Liver (tissue), 9 donors: ENCODE data around the gene USHBP1. TPM values are rescaled to one million over a fixed set of nuclear protein-coding genes. Genes with fewer than 3 reads are reported as not detected.

Source experiments
- DNase-seq: peaks from one replicate; pipeline ENCODE4 v3.0.0-alpha.2; 2017; ENCODE audit warnings: low spot score
- H3K27ac ChIP-seq, 2 donors: one replicate each; pipeline ENCODE4 v1.7.0; 2013; ENCODE audit warnings: inconsistent platforms in 2 of 2, low read length in 2 of 2, control low read depth in 1 of 2, low read depth in 1 of 2, mild to moderate bottlenecking in 1 of 2
- H3K27me3 ChIP-seq, 4 donors: one replicate each; pipeline versions ENCODE4 v1.6.1 to v1.7.0; 2013; ENCODE audit warnings: low read length in 3 of 4, inconsistent platforms in 1 of 4, mild to moderate bottlenecking in 1 of 4, moderate library complexity in 1 of 4; ENCODE audit not compliant: control insufficient read depth in 4 of 4, insufficient read depth in 4 of 4
- H3K36me3 ChIP-seq, 4 donors: one replicate each; pipeline versions ENCODE4 v1.6.1 to v1.7.0; 2013; ENCODE audit warnings: low read length in 3 of 4, mild to moderate bottlenecking in 3 of 4, low read depth in 1 of 4, moderate library complexity in 1 of 4; ENCODE audit not compliant: control insufficient read depth in 4 of 4, insufficient read depth in 3 of 4
- H3K4me1 ChIP-seq, 4 donors: one replicate each; pipeline versions ENCODE4 v1.6.1 to v1.7.0; 2013; ENCODE audit warnings: low read length in 3 of 4, mild to moderate bottlenecking in 3 of 4, moderate library complexity in 1 of 4; ENCODE audit not compliant: control insufficient read depth in 4 of 4, insufficient read depth in 4 of 4
- H3K4me3 ChIP-seq, 3 donors: one replicate each; pipeline versions ENCODE4 v1.6.1 to v1.7.0; 2013; ENCODE audit warnings: low read length in 3 of 3, control low read depth in 1 of 3, low read depth in 1 of 3, mild to moderate bottlenecking in 1 of 3
- H3K9ac ChIP-seq, 2 donors: one replicate each; pipeline ENCODE4 v1.7.0; 2013; ENCODE audit warnings: low read length in 2 of 2, mild to moderate bottlenecking in 2 of 2, moderate library complexity in 2 of 2, control low read depth in 1 of 2, low read depth in 1 of 2
- H3K9me3 ChIP-seq, 4 donors: one replicate each; pipeline versions ENCODE4 v1.6.1 to v1.7.0; 2013; ENCODE audit warnings: low read length in 3 of 4; ENCODE audit not compliant: control insufficient read depth in 4 of 4
- ATF3 ChIP-seq: IDR thresholded peaks from 2 replicates; pipeline ENCODE4 v1.6.1; 2016; ENCODE audit warnings: antibody characterized with exemption
- CTCF ChIP-seq: fragments of 150-350 bp; IDR thresholded peaks from 2 replicates; pipeline ENCODE4 v1.5.1; 2017; ENCODE audit warnings: improper control_type of control experiment, low read depth, low read length; ENCODE audit not compliant: missing input control
- EGR1 ChIP-seq, 2 donors: IDR thresholded peaks; 2 replicates each; pipeline ENCODE4 v1.6.1; 2016 to 2018; ENCODE audit warnings: antibody characterized with exemption in 2 of 2, low read depth in 2 of 2
- FOXA2 ChIP-seq: IDR thresholded peaks from 2 replicates; pipeline ENCODE4 v1.6.1; 2016; ENCODE audit warnings: antibody characterized with exemption
- GABPA ChIP-seq, 2 donors: IDR thresholded peaks in 1 of 2; conservative IDR thresholded peaks in 1 of 2; 2 replicates each; pipeline ENCODE4 v1.6.1; 2016; ENCODE audit warnings: antibody characterized with exemption in 2 of 2, mild to moderate bottlenecking in 1 of 2, moderate library complexity in 1 of 2
- JUND ChIP-seq, 2 donors: IDR thresholded peaks; 2 replicates each; pipeline ENCODE4 v1.6.1; 2016; ENCODE audit warnings: antibody characterized with exemption in 2 of 2
- NR2F2 ChIP-seq: IDR thresholded peaks from 2 replicates; pipeline ENCODE4 v1.6.1; 2016; ENCODE audit warnings: antibody characterized with exemption
- RAD21 ChIP-seq, 2 donors: IDR thresholded peaks; 2 replicates each; pipeline ENCODE4 v1.6.1; 2016; ENCODE audit warnings: antibody characterized with exemption in 2 of 2, mild to moderate bottlenecking in 2 of 2
- TAF1 ChIP-seq: conservative IDR thresholded peaks from 2 replicates; pipeline ENCODE4 v1.6.1; 2016; ENCODE audit warnings: antibody characterized with exemption, mild to moderate bottlenecking
- ZBTB33 ChIP-seq: IDR thresholded peaks from 2 replicates; pipeline ENCODE4 v1.6.1; 2016; ENCODE audit warnings: antibody characterized with exemption
- WGBS: extraction: QIAGEN DNeasy Blood & Tissue Kit; methylation state at CpG from one replicate; pipeline ENCODE4 v1.1.7; 2013; 5-methylcytosine and 5-hydroxymethylcytosine counted together
- polyA plus RNA-seq, 2 donors: library from polyadenylated mRNA; stranded (reverse) in 1 of 2; unstranded in 1 of 2; fragments of 200-250 nt in 1 of 2; fragments of >200 nt in 1 of 2; fragmentation: Nextera tagmentation in 1 of 2; extraction: Ambion mirVana in 1 of 2; gene quantifications; one replicate each; pipeline versions ENCODE4 v1.2.1 to v1.2.3, GENCODE V29; 2013 to 2015
- total RNA-seq, 2 donors: library from RNA; depleted of rRNA; stranded (reverse); fragments of >200 nt; gene quantifications; one replicate each; pipeline ENCODE4 v1.2.3, GENCODE V29; 2014
- TF ChIP-seq, protein P1 (sequence below): IDR thresholded peaks from 2 replicates; pipeline ENCODE4 v1.6.1; 2016; ENCODE audit warnings: antibody characterized with exemption, mild to moderate bottlenecking
- donor health status: healthy.
- donor health status: healthy.
- donor health status: healthy.
- donor health status: healthy.
- donor health status: healthy.

USHBP1 gene
- total and polyA plus RNA-seq, 4 donors, result 1.2 to 2.6 (median 1.9) TPM

GRCh38 chr19:17302391-17303166 is 38.0 kb upstream of the USHBP1 start:
- peaks cover 0 to 4% (median 0%) of the 10 kb centered on the region in 4 donors for H3K36me3 ChIP-seq
- peaks cover 12 to 42% (median 35%) of the 10 kb centered on the region in 4 donors for H3K4me1 ChIP-seq
- H3K9me3 ChIP-seq, result peaks cover 0 to 4% (median 3%) of the 10 kb centered on the region in 4 donors
- 17% methylated on average over 29 of the region's 29 CpGs for WGBS
- TF ChIP-seq EGR1 (IDR thresholded peaks at IDR 0.05; ENCODE audit: low read depth in 2 of 2), result no peak
- no peak for TF ChIP-seq ATF3
- TF ChIP-seq JUND (IDR thresholded peaks at IDR 0.05), result no peak
- no peak for TF ChIP-seq NR2F2
- DNase-seq, result no peak
- no peaks in the 10 kb centered on the region for H3K27me3 ChIP-seq
- peak overlapping the region; percentile 51 to 57 for H3K27ac ChIP-seq
- peak overlapping the region; percentile 62 to 87 (median 65) for H3K4me3 ChIP-seq
- H3K9ac ChIP-seq, result peak overlapping the region in 1 of 2 donors; percentile 59

DNA sequence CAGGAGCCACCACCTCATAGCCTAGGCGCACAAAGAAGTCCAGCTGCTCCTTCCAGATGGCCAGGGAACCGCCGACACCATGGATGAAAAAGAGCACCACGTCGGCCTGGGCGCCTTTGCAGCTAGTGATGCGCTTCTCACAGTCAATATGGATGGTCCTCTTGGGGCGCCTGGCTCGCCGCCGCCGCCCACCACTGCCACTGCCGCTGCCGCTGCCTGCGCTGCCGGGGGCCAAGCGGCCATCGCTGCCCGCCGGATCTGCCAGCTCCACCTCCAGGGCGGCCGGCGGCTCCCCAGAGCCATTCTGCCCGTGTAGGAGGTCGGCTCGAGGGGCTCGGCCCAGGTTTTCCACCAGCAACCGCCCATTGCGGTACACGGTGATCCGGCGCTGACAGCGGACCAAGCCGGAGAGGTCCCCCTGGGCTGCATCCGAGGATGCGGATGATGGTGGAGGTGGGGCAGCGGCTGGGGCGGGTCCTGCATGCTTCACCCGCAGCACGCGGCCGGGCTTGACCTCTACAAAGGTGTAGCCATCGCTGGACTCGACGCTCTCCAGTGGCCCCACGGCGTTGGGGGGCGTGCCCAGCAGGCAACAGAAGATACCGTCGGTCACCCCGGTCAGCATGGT is 36.6 kb upstream of the USHBP1 start:
- TF ChIP-seq NR2F2 (no peak), CTCF (no peak), RAD21 (IDR thresholded peaks at IDR 0.05) (no peak), ZBTB33 (no peak), FOXA2 (no peak), JUND (IDR thresholded peaks at IDR 0.05) (no peak), TAF1 (no peak), GABPA (IDR thresholded peaks at IDR 0.05 in 1 of 2, conservative IDR thresholded peaks at IDR 0.05 in 1 of 2) (no peak)
- TF ChIP-seq, protein P1, sequence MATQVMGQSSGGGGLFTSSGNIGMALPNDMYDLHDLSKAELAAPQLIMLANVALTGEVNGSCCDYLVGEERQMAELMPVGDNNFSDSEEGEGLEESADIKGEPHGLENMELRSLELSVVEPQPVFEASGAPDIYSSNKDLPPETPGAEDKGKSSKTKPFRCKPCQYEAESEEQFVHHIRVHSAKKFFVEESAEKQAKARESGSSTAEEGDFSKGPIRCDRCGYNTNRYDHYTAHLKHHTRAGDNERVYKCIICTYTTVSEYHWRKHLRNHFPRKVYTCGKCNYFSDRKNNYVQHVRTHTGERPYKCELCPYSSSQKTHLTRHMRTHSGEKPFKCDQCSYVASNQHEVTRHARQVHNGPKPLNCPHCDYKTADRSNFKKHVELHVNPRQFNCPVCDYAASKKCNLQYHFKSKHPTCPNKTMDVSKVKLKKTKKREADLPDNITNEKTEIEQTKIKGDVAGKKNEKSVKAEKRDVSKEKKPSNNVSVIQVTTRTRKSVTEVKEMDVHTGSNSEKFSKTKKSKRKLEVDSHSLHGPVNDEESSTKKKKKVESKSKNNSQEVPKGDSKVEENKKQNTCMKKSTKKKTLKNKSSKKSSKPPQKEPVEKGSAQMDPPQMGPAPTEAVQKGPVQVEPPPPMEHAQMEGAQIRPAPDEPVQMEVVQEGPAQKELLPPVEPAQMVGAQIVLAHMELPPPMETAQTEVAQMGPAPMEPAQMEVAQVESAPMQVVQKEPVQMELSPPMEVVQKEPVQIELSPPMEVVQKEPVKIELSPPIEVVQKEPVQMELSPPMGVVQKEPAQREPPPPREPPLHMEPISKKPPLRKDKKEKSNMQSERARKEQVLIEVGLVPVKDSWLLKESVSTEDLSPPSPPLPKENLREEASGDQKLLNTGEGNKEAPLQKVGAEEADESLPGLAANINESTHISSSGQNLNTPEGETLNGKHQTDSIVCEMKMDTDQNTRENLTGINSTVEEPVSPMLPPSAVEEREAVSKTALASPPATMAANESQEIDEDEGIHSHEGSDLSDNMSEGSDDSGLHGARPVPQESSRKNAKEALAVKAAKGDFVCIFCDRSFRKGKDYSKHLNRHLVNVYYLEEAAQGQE, result no peak

More for the DNA sequence above, 36.6 kb upstream of the USHBP1 start:
- Histone ChIP-seq H3K4me1 (peaks cover 12 to 32% (median 26%) of the 10 kb centered on the region in 4 donors), H3K9ac (no peak overlapping the region), H3K36me3 (peaks cover 0 to 4% (median 0%) of the 10 kb centered on the region in 4 donors), H3K9me3 (peaks cover 0 to 4% (median 3%) of the 10 kb centered on the region in 4 donors), H3K4me3 (no peak overlapping the region), H3K27me3 (no peaks in the 10 kb centered on the region), H3K27ac (no peak overlapping the region)
- 96% methylated on average over 51 of the region's 51 CpGs for WGBS
- no peak for DNase-seq
